ELF-1 (cell line): ENCODE results near the gene ZBTB16.
"Not testable (repeated sequence)": the region's sequence is repeated elsewhere in the genome, so short reads cannot be mapped to it uniquely, and the experiment has no call there.

Experiments
- DNase-seq: peaks from one replicate; pipeline ENCODE4 v3.0.0-alpha.2; 2016; ENCODE audit warnings: low read depth, low spot score

ZBTB16 gene

GRCh38 chr11:114042234-114042633 is 17.3 kb upstream of the ZBTB16 start:
- DNase-seq = no peak

- DNase-seq = peak; percentile 23
Measured at GRCh38 chr11:114044042-114044871, 15.3 kb upstream of the ZBTB16 start.

GRCh38 chr11:114047327-114047726 is 12.2 kb upstream of the ZBTB16 start:
- no peak for DNase-seq

- DNase-seq = peak; percentile 27
Measured at GRCh38 chr11:114049050-114049449, 10.5 kb upstream of the ZBTB16 start.

- DNase-seq = not testable (repeated sequence)
Measured at GRCh38 chr11:114049766-114050165, 9.7 kb upstream of the ZBTB16 start.

GRCh38 chr11:114050258-114050927 is 9.1 kb upstream of the ZBTB16 start:
- DNase-seq = no peak

- DNase-seq = no peak
Measured at GRCh38 chr11:114051558-114051957, 8.0 kb upstream of the ZBTB16 start.

GRCh38 chr11:114052160-114052559 is 7.4 kb upstream of the ZBTB16 start:
- DNase-seq = no peak

- no peak for DNase-seq
Measured at GRCh38 chr11:114053406-114053805, 6.1 kb upstream of the ZBTB16 start.

- no peak for DNase-seq
Measured at GRCh38 chr11:114054806-114055205, 4.7 kb upstream of the ZBTB16 start.

GRCh38 chr11:114056409-114056808 is 3.1 kb upstream of the ZBTB16 start:
- no peak for DNase-seq

GRCh38 chr11:114057147-114057546 is 2.4 kb upstream of the ZBTB16 start:
- DNase-seq = no peak

GRCh38 chr11:114057605-114058004 is 1.9 kb upstream of the ZBTB16 start:
- DNase-seq = no peak

- DNase-seq = peak; percentile 53
Measured at GRCh38 chr11:114058026-114058706, 1.3 kb upstream of the ZBTB16 start.

- peak; percentile 29 for DNase-seq
Measured at GRCh38 chr11:114058871-114059277, 637 bp upstream of the ZBTB16 start.

GRCh38 chr11:114059984-114060391 is 477 bp downstream of the ZBTB16 start:
- no peak for DNase-seq

- DNase-seq = peak; percentile 51
Measured at GRCh38 chr11:114060392-114061047, 1.0 kb downstream of the ZBTB16 start.

GRCh38 chr11:114061048-114061680 is 1.7 kb downstream of the ZBTB16 start:
- peak; percentile 42 for DNase-seq

- no peak for DNase-seq
Measured at GRCh38 chr11:114061681-114062049, 2.2 kb downstream of the ZBTB16 start.

- no peak for DNase-seq
Measured at GRCh38 chr11:114062272-114062671, 2.8 kb downstream of the ZBTB16 start.

- no peak for DNase-seq
Measured at GRCh38 chr11:114063149-114063828, 3.8 kb downstream of the ZBTB16 start.
